ENCODE data around the gene MAP3K10. TPM values are rescaled to one million over a fixed set of nuclear protein-coding genes. Genes with fewer than 3 reads are reported as not detected.

The MAP3K10 gene
- total and polyA plus RNA-seq, 9 of the 15 experiments (the other 6 are each of a cell fraction or from before 2014, with no cell fraction given), result 0.01 to 8.0 (median 2.7) TPM; not detected in 1

- TF ChIP-seq CHD7 (IDR thresholded peaks at IDR 0.05; ENCODE audit: low read depth, low read length), result no peak
- no peak for TF ChIP-seq CBX2 (IDR thresholded peaks at IDR 0.05; ENCODE audit: insufficient read depth, low read length, poor library complexity, severe bottlenecking)
- no peak for TF ChIP-seq NFE2 (IDR thresholded peaks at IDR 0.05; ENCODE audit: low read depth)
- peak; percentile 1 for TF ChIP-seq CTCFL (IDR thresholded peaks at IDR 0.05; ENCODE audit: borderline replicate concordance, insufficient read depth, low read depth, low read length, poor library complexity, severe bottlenecking)
- peak; percentile 82; the same call in 1 of the 2 replicates for TF ChIP-seq CREB3L1 (IDR thresholded peaks at IDR 0.05; ENCODE audit: borderline replicate concordance, low read depth)
- TF ChIP-seq SIX5 (IDR thresholded peaks at IDR 0.05; ENCODE audit: borderline replicate concordance in 1 of 2, insufficient read depth in 1 of 2, low read depth in 1 of 2, low read length in 2 of 2), result peak; percentile 77 to 89
- no peak for TF ChIP-seq RBBP5 (IDR thresholded peaks at IDR 0.05; ENCODE audit: borderline replicate concordance, insufficient read depth, low read length, poor library complexity, severe bottlenecking)
- no peak for TF ChIP-seq BRF1 (IDR thresholded peaks at IDR 0.05; ENCODE audit: borderline replicate concordance, extremely low read depth, insufficient read length)
Observed at GRCh38 chr19:40190891-40191835, at the start of gene MAP3K10 (continued).

Measured in K562 (cell line).